Sciatic nerve (tissue), 2 donors: ENCODE data around the gene UFSP2. TPM values are rescaled to one million over a fixed set of nuclear protein-coding genes. Genes with fewer than 3 reads are reported as not detected.
A peak's percentile ranks its signal among the peaks of the same experiment; 100 is the strongest.

Experiments used
- ATAC-seq: fragments of 200-7000 bp; cut with Tn5 transposase; one replicate; pipeline ENCODE4 v1.9.1; 2020; ENCODE audit warnings: mild to moderate bottlenecking, moderate library complexity
- DNase-seq: peaks from one replicate; pipeline ENCODE4 v3.0.0-alpha.2; 2020; ENCODE audit warnings: low spot score
- intact Hi-C: fragments of 100-400 bp; cut with DNase I; formaldehyde crosslinking; loops from one replicate; pipeline ENCODE4 v1.14.2; 2022
- total RNA-seq: library from RNA; stranded (reverse); fragmentation: NEBNext Ultra II Directional; extraction: Animal tissue kit (Norgen Biotek cat#: 25700); gene quantifications from one replicate; pipeline ENCODE4 v1.2.1, GENCODE V29; 2021
- donor health status: DM: no; HTN: no; CAD: no.
- donor health status: DM: no; HTN: no; CAD: no.

The UFSP2 gene
- total RNA-seq, 1 donor from 2014 or later, result 38.9 TPM

DNA sequence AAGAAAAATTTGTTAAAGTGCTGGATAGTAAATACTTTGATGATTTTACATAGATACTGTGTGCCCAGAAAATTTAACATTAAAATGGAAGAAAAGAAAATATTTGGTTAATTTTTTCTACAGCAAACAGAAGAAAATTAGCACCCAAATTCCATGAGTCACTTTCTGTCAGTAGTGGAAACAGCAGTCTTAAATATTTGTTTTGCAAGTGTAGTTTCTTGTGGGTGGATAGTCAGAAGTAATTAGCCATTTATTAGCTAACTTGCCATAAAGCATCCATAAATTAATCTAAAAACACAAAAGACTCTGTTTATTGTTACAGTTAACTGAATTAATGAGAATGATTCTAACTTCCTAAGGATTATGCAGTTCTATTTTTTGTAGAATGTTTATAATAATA, 9.7 kb upstream of the UFSP2 start:
- ATAC-seq (no peak), DNase-seq (no peak)
- intact Hi-C loops, result no loop called here

DNA sequence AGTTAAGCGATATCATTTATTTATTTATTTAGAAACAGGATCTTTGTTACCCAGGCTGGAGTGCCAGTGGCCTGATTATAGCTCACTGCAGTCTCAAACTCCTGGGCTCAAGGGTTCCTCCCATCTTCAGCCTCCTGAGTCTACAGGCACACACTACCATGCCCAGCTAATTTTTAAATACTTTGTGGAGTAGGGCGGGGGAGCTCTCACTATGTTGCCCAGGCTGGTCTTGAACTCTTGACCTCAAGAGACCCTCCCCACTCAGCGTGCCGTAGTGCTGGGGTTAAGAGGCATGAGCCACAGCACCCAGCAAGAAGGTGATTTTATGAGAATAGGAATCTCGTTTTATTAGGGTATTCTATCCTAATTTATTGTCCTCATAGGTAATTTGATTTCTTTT, 3.9 kb upstream of the UFSP2 start:
- DNase-seq, result no peak
- ATAC-seq, result no peak
- intact Hi-C loops, result no loop called here

DNA sequence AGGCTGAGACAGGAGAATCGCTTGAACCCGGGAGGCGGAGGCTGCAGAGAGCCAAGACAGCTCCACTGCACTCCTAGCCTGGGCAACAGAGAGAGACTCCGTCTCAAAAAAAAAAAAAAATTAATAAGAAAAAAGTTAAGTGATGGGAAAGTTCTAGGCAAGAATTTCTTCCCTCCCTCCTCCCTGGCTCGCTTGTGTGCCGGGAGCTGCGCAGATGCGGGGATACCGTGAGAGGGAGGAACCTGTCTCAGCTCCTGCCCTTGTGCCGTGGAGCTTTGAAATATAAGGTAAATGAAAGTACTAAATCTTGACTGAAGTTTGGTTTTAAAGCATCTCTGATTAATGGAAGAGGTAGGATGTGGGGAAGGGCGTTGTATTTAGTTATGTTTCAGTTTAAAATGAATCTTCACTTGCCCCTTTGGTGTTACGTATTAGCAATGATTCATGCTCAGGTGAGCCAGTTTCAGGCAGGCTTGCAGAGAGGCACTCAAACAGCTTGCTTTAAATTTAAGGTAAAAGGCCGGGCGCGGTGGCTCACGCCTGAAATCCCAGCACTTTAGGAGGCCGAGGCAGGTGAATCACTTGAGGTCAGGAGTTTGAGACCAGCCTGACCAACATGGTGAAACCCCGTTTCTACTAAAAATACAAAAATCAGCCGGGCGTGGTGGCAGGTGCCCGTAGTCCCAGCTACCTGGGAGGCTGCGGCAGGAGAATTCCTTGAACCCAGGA, 1.4 kb upstream of the UFSP2 start:
- DNase-seq (no peak), ATAC-seq (no peak)
- intact Hi-C loops, result no loop called here

GRCh38 chr4:185424905-185425646, 688 bp downstream of the UFSP2 start:
- ATAC-seq (peak; percentile 28), DNase-seq (no peak)
- intact Hi-C loops, result no loop called here

- ATAC-seq, result no peak
- intact Hi-C loops, result no loop called here
- no peak for DNase-seq
Observed at GRCh38 chr4:185421366-185422124, 4.2 kb downstream of the UFSP2 start.

DNA sequence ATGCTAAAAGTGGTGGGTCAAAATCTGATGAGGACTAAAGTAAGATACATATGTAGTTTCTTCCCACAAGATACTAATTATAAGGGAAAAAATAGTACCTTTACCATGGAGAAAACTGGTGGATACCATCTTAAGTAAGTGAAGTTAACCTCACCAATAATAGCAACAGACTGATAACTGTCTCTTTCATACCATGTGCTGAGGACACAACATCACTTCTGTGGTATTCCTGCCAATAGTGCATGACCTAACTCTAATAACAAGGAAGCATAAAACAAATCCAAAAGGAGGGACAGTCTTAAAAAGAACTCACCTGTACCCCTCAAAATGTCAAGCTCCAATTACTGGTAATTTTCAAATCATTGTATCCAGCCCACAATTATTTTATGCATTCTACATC, 8.8 kb downstream of the UFSP2 start:
- ATAC-seq, result no peak
- intact Hi-C loops, result no loop called here
- no peak for DNase-seq

GRCh38 chr4:185412412-185412811, 13.4 kb downstream of the UFSP2 start:
- intact Hi-C loops, result no loop called here
- ATAC-seq (no peak), DNase-seq (no peak)

GRCh38 chr4:185411849-185412248, 13.9 kb downstream of the UFSP2 start:
- intact Hi-C loops, result no loop called here
- DNase-seq (no peak), ATAC-seq (peak; percentile 36)

- intact Hi-C loops, result no loop called here
- DNase-seq, result no peak
- ATAC-seq, result no peak
Observed at GRCh38 chr4:185408432-185408831, 17.3 kb downstream of the UFSP2 start.

- DNase-seq (no peak), ATAC-seq (no peak)
- intact Hi-C loops, result no loop called here
Observed at GRCh38 chr4:185405296-185405999, 20.3 kb downstream of the UFSP2 start.

- DNase-seq (no peak), ATAC-seq (no peak)
- intact Hi-C loops, result no loop called here
Observed at GRCh38 chr4:185404031-185404430, 21.7 kb downstream of the UFSP2 start.

GRCh38 chr4:185399466-185399865, 26.3 kb downstream of the UFSP2 start:
- DNase-seq (no peak), ATAC-seq (no peak)
- intact Hi-C loops, result no loop called here

DNA sequence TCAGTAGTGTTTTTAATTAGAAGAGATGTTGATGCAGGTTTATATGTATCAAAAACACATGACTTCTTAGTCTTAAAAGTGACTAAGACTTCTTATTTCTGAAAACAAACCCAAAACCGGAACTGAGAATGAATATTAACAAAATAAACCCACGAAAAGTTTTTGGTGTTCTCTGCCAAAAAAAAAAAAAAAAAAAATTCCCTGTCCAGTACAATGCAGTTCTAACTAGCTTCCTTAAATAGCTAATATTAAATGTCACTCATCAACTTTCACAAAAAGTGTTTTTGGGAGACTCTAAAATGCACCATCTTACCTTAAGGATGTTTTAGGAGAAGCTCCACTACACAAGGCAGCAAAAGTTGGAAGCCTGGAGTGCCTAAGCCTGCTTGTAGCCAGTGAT, 27.1 kb downstream of the UFSP2 start:
- ATAC-seq, result no peak

GRCh38 chr4:185396724-185397385, 28.9 kb downstream of the UFSP2 start, which contains the start of gene ANKRD37:
TSS of gene ANKRD37 (plus strand) at chr4:185396841. CDS start at chr4:185396924, 83 bp downstream.
- DNase-seq (no peak), ATAC-seq (peak; percentile 12)
- intact Hi-C loops, result no loop called here

More for the DNA sequence above, 27.1 kb downstream of the UFSP2 start:
- intact Hi-C loops, result no loop called here
- no peak for DNase-seq

DNA sequence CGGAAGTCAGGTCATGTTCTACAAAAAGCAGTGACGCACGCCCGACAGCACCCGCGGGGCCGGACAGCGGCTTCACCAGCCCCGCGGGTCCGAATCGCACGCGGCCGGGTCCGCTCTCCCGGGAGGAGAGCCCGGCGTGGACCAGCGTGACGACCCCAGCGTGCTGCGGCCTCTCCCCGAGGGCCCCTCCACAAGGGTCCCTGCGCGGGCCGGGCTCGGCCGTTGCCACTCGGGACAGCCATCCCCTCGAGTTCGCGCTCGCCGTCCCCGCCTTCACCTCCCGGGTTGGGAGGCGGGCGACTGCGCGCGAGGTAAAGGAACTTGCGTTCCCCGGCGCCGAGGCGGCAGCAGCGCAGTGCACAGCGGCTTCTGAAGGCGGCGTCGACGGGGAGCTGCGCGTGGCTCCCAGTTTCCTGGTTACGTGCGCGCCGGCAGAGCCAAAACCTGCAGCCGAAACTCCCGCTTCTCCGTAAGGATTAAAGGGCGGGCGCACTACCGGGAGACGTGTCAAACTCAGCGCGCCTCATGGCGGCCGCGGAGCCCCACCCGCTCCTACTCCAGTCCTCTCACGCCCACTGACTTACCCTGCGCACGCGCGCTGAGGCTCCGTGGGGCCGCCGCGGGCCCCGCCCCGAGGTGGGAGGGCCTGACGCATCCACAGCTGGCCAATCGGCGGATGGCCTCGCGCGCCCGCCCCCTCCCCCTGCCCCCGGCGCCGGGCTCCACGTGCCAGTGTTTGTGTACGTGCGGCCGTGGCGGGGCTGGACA, 29.6 kb downstream of the UFSP2 start:
- intact Hi-C loops, result no loop called here
- DNase-seq (peak; percentile 98), ATAC-seq (peak; percentile 97)

DNA sequence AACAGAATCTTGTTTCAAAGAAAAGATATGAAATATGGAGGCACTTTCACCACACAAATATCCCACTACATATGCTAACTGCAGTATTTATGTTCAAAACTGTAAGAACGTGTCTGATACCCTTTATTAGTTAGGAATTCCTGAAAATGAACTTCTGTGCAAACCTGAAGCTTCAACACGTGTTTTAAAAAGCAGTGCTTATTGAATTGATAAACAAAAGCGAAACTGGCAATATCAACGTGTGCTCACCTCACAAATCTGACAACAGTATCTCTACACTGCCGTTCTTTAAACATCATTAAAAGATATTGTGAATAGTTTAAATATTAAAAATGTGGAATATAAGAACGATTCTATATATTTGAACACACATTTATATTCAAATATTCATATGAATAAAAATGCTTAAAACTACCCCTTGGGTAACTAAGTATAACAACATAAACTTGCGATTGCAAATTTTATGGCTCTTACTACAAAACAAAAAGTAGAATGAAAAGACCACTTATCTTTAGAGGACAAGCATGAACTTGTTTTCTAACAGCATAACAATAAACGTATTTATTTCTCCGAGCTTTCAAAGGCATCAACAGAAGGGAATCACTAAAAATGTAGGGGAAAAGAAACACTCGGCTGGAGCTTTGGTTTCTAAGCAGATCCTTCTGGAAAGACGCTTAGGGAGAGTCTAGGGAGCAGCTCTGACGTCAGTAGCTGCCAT, 30.4 kb downstream of the UFSP2 start, which contains the start of gene LRP2BP:
Gene LRP2BP, minus strand, starts transcription at position 687 of the 718 bp plus-strand sequence. CDS start 17,738 bp downstream, outside the sequence.
- DNase-seq (no peak), ATAC-seq (no peak)
- intact Hi-C loops, result no loop called here

DNA sequence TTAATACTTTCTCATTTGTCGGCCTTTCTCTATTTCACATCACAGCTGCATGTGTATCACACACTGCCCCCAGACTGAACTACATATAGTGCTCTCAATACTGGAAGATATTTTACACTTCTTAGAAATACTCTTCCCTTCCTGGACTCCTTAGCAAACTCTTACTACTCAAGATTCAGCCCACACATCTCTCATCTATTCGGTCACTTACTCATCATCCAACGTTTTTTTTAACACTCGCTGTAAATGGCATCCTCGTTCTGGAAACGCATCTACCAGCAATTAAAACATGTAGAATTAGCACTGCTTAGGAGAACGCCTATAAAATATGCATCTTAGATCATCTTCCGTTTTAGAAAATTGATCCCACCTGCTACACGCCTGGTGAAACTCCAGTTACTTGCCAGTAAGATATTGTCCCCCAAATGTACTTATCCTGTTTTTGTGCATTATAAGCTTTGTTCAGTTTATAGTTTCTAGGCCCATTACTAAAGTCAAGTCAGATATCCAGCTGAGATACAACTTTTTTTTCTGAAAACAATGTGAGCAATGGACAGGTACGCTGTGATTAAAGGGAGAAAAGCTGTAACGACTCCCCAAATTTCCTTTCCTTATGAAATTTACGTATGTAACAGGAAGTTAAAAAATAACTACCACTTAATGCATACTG, 31.1 kb downstream of the UFSP2 start:
- intact Hi-C loops, result no loop called here
- DNase-seq, result no peak
- ATAC-seq, result no peak
